K562 (cell line): ENCODE data around the gene SLC4A5. TPM values are rescaled to one million over a fixed set of nuclear protein-coding genes. Genes with fewer than 3 reads are reported as not detected.

ENCODE experiments used
- ATAC-seq: fragments of 200-7000 bp; cut with Tn5 transposase; 3 replicates; pipeline ENCODE4 v1.9.1; 2020; ENCODE audit warnings: moderate library complexity
- BruUV-seq: library from RNA; stranded (reverse); fragments of 400-500 nt; replicated peaks from 2 replicates; lab custom pipeline; 2021; lab: Mats Ljungman, UMichigan
- CTCF ChIA-PET: fragments of 300-600 bp; formaldehyde crosslinking; extraction: SDS; loops from one replicate; lab custom pipeline; 2021; ENCODE audit warnings: low intra/inter-chr PET ratio; lab: Yijun Ruan, JAX
- POLR2A ChIA-PET: fragments of 300-600, 350-650 bp; sonication (Branson Sonifier 250); formaldehyde crosslinking; extraction: SDS; loops from one replicate; lab custom pipeline; 2021; ENCODE audit warnings: antibody characterized with exemption, inconsistent platforms; lab: Yijun Ruan, JAX
- DNase-seq, 4 experiments: peaks; one replicate each; pipeline versions ENCODE4 v3.0.0 to v3.0.0-alpha.2; 2011 to 2018; ENCODE audit warnings: low spot score in 3 of 4, mixed read lengths in 3 of 4; ENCODE audit errors: extremely low read depth in 1 of 4
- FAIRE-seq: peaks from 2 replicates; lab custom pipeline; 2011; peaks lifted over from hg19 to GRCh38; lab: Jason Lieb, UNC
- H2AFZ ChIP-seq: 2 replicates; pipeline ENCODE4 v1.6.0; 2011; ENCODE audit warnings: low read depth, low read length, control low read depth, inconsistent platforms
- H3K27ac ChIP-seq: fragments of 200-600 bp; 3 replicates; pipeline ENCODE4 v1.8.0; 2011; ENCODE audit warnings: low read depth, mild to moderate bottlenecking, control low read depth, inconsistent platforms, low read length, moderate library complexity, mixed read lengths; ENCODE audit errors: extremely low read depth
- H3K27me3 ChIP-seq, 2 experiments: fragments of 300-600 bp in 1 of 2; 2 replicates in 1 of 2; 3 replicates in 1 of 2; pipeline versions ENCODE4 v1.6.0 to v1.8.0; 2011; ENCODE audit warnings: inconsistent platforms in 2 of 2, low read length in 2 of 2, mild to moderate bottlenecking in 1 of 2, mixed read lengths in 1 of 2, moderate library complexity in 1 of 2; ENCODE audit not compliant: control insufficient read depth in 2 of 2, insufficient read depth in 2 of 2
- H3K36me3 ChIP-seq: fragments of 300-600 bp; 3 replicates; pipeline ENCODE4 v1.8.0; 2011; ENCODE audit warnings: mild to moderate bottlenecking, low read length, inconsistent platforms; ENCODE audit not compliant: control insufficient read depth, insufficient read depth
- H3K4me1 ChIP-seq, 2 experiments: fragments of 200-600 bp in 1 of 2; replicated peaks in 1 of 2; 2 replicates in 1 of 2; 3 replicates in 1 of 2; pipeline versions ENCODE4 v1.5.1 to v1.8.0; 2011; ENCODE audit warnings: inconsistent platforms in 2 of 2, low read length in 2 of 2, mild to moderate bottlenecking in 1 of 2, mixed read lengths in 1 of 2, moderate library complexity in 1 of 2; ENCODE audit not compliant: control insufficient read depth in 2 of 2, insufficient read depth in 2 of 2
- H3K4me2 ChIP-seq: 2 replicates; pipeline ENCODE4 v1.6.1; 2011; ENCODE audit warnings: low read length, control low read depth, inconsistent platforms, mixed read lengths; ENCODE audit not compliant: insufficient read depth
- H3K4me3 ChIP-seq: fragments of 200-600 bp; sonication (generic), shearing (Covaris generic); 2 replicates; pipeline ENCODE4 v1.5.1; 2016; ENCODE audit warnings: control low read depth, inconsistent platforms
- H3K79me2 ChIP-seq: fragments of 200-600 bp; 3 replicates; pipeline ENCODE4 v1.8.0; 2011; ENCODE audit warnings: low read length, inconsistent platforms; ENCODE audit not compliant: control insufficient read depth, insufficient read depth
- H3K9ac ChIP-seq, 2 experiments: 2 replicates each; pipeline versions ENCODE4 v1.6.0 to v1.6.1; 2011; ENCODE audit warnings: low read depth in 2 of 2, low read length in 2 of 2, control low read depth in 1 of 2, inconsistent platforms in 1 of 2, mild to moderate bottlenecking in 1 of 2, mixed read lengths in 1 of 2; ENCODE audit not compliant: insufficient read depth in 1 of 2
- H3K9me1 ChIP-seq: one replicate; pipeline ENCODE4 v1.6.0; 2011; ENCODE audit warnings: inconsistent platforms, mild to moderate bottlenecking, low read length, moderate library complexity; ENCODE audit not compliant: control insufficient read depth, insufficient read depth
- H3K9me3 ChIP-seq: replicated peaks from 2 replicates; pipeline ENCODE4 v1.5.1; 2011; ENCODE audit warnings: low read depth, low read length, inconsistent platforms; ENCODE audit not compliant: control insufficient read depth, insufficient read depth
- H4K20me1 ChIP-seq: replicated peaks from 2 replicates; pipeline ENCODE4 v1.6.1; 2011; ENCODE audit warnings: low read length, inconsistent platforms, mixed read lengths; ENCODE audit not compliant: control insufficient read depth, insufficient read depth
- AFF4 ChIP-seq: sonication (generic); formaldehyde crosslinking; IDR thresholded peaks from 2 replicates; pipeline ENCODE4 v1.8.0; 2023; ENCODE audit warnings: mild to moderate bottlenecking, missing genetic modification reagents
- BRCA1 ChIP-seq, 2 experiments: fragments of 450-650 bp in 1 of 2; sonication (generic) in 1 of 2; formaldehyde crosslinking in 1 of 2; IDR thresholded peaks; 2 replicates each; pipeline versions ENCODE4 v1.5.0 to v1.6.1; 2017 to 2020; ENCODE audit warnings: mild to moderate bottlenecking in 1 of 2, missing genetic modification reagents in 1 of 2
- E2F8 ChIP-seq: fragments of 450-650 bp; IDR thresholded peaks from 2 replicates; pipeline ENCODE4 v1.7.1; 2018; ENCODE audit warnings: mild to moderate bottlenecking, low read depth; ENCODE audit not compliant: partially characterized antibody
- ETV6 ChIP-seq, 3 experiments: fragments of 150-350 bp in 1 of 3; sonication (generic) in 1 of 3; formaldehyde crosslinking in 1 of 3; IDR thresholded peaks; 2 replicates each; pipeline versions ENCODE4 v1.6.1 to v1.8.0; 2014 to 2022; ENCODE audit warnings: borderline replicate concordance in 2 of 3, low read depth in 2 of 3, antibody characterized with exemption in 1 of 3, low read length in 1 of 3, mild to moderate bottlenecking in 1 of 3, missing genetic modification reagents in 1 of 3
- FUS ChIP-seq: fragments of 200-400 bp; formaldehyde crosslinking; optimal IDR thresholded peaks from 2 replicates; pipeline ENCODE3; 2017; ENCODE audit warnings: low read depth, low read length
- LARP7 ChIP-seq: fragments of 450-650 bp; IDR thresholded peaks from 2 replicates; pipeline ENCODE4 v1.6.1; 2016
- LEF1 ChIP-seq: fragments of 450-650 bp; IDR thresholded peaks from 2 replicates; pipeline ENCODE4 v1.6.1; 2016; ENCODE audit warnings: mild to moderate bottlenecking
- MCM3 ChIP-seq: fragments of 450-650 bp; IDR thresholded peaks from 2 replicates; pipeline ENCODE4 v1.6.1; 2016
- MCM7 ChIP-seq, 2 experiments: fragments of 450-650 bp; IDR thresholded peaks; 2 replicates each; pipeline ENCODE4 v1.6.1; 2016 to 2018
- NEUROD1 ChIP-seq: fragments of 150-350 bp; IDR thresholded peaks from 2 replicates; pipeline ENCODE4 v1.6.1; 2014; ENCODE audit warnings: borderline replicate concordance, low read length, low read depth; ENCODE audit not compliant: partially characterized antibody
- NFXL1 ChIP-seq: fragments of 450-650 bp; formaldehyde crosslinking; IDR thresholded peaks from 2 replicates; pipeline ENCODE4 v1.4.0; 2021; ENCODE audit warnings: mild to moderate bottlenecking
- ZNF24 ChIP-seq: fragments of 450-650 bp; IDR thresholded peaks from 2 replicates; pipeline ENCODE4 v1.6.1; 2016
- ZNF655 ChIP-seq: fragments of 250-450 bp; sonication (Bioruptor Pico); IDR thresholded peaks from 2 replicates; pipeline ENCODE4 v1.5.0; 2021
- ZZZ3 ChIP-seq: fragments of 450-650 bp; IDR thresholded peaks from 2 replicates; pipeline ENCODE4 v1.6.1; 2016; ENCODE audit warnings: antibody characterized with exemption, mild to moderate bottlenecking, moderate library complexity
- WGBS: fragments of 100-300 bp; shearing (Covaris generic); methylation state at CpG from one replicate; pipeline ENCODE4 v1.1.6; 2016; ENCODE audit warnings: low coverage, mixed read lengths; ENCODE audit not compliant: insufficient coverage; ENCODE audit errors: missing lambda C conversion rate; 5-methylcytosine and 5-hydroxymethylcytosine counted together
- in situ Hi-C: fragments of 300-500 bp; cut with MboI; formaldehyde crosslinking; loops from 4 replicates; pipeline ENCODE4 v1.15.0; 2018; ENCODE audit warnings: inconsistent platforms, mixed read lengths
- intact Hi-C: fragments of 100-400 bp; cut with micrococcal nuclease; formaldehyde crosslinking; loops from 2 replicates; pipeline ENCODE4 v1.14.2; 2022
- polyA plus RNA-seq, 8 experiments: library from polyadenylated mRNA; depleted of rRNA in 4 of 8; stranded (reverse) in 5 of 8; unstranded in 3 of 8; fragments of >200 nt; fragmentation: Nextera tagmentation in 2 of 8; fragmentation: Illumina TruSeq in 1 of 8; extraction: Ambion mirVana in 2 of 8; extraction: Trizol in 1 of 8; gene quantifications; 2 replicates each; pipeline versions ENCODE4 v1.2.1 to v1.2.3, GENCODE V29; 2011 to 2014; ENCODE audit warnings: inconsistent platforms in 1 of 8, missing spikeins in 1 of 8
- total RNA-seq, 7 experiments: library from RNA; depleted of rRNA in 6 of 7; stranded (reverse); fragments of >200 nt in 6 of 7; fragmentation: Illumina TruSeq in 2 of 7; extraction: Trizol in 2 of 7; gene quantifications; 2 replicates each; pipeline versions ENCODE4 v1.2.1 to v1.2.3, GENCODE V29; 2011 to 2021; ENCODE audit warnings: low replicate concordance in 1 of 7

SLC4A5 gene
- total and polyA plus RNA-seq, 9 of the 15 experiments (the other 6 are each of a cell fraction or from before 2014, with no cell fraction given): 0.03 to 0.77 (median 0.14) TPM; not detected in 1

GRCh38 chr2:74367789-74368188 lies 24.6 kb upstream of the SLC4A5 start:
- in situ Hi-C loops (no loop called here), intact Hi-C loops (no loop called here)
- CTCF ChIA-PET: no interaction called here
- H3K36me3 ChIP-seq: peaks cover 82% of the 10 kb centered on the region
- H3K4me1 ChIP-seq: peaks cover 0 to 5% of the 10 kb centered on the region in 2 experiments; a peak in 2 of 5 replicates
- no peaks in the 10 kb centered on the region for H3K79me2 ChIP-seq
- no peak overlapping the region for H3K27ac ChIP-seq
- TF ChIP-seq NEUROD1: no peak
- no peak for TF ChIP-seq MCM7 (IDR thresholded peaks at IDR 0.05)
- no peak for TF ChIP-seq ZNF24
- no peak for TF ChIP-seq LEF1
- no peak for TF ChIP-seq FUS
- no peak for TF ChIP-seq BRCA1 (IDR thresholded peaks at IDR 0.05)
- TF ChIP-seq BRCA1 (CRISPR knock-in tag; IDR thresholded peaks at IDR 0.05): no peak
- TF ChIP-seq ETV6 (IDR thresholded peaks at IDR 0.05; ENCODE audit: borderline replicate concordance in 1 of 2, low read depth in 2 of 2, low read length in 1 of 2): no peak
- TF ChIP-seq ETV6 (CRISPR knock-in tag; IDR thresholded peaks at IDR 0.05; ENCODE audit: borderline replicate concordance): no peak
- no peak for TF ChIP-seq ZNF655 (CRISPR knock-in tag)
- TF ChIP-seq E2F8: no peak
- no peak for TF ChIP-seq MCM3
- no peak for TF ChIP-seq AFF4 (CRISPR knock-in tag)
- TF ChIP-seq LARP7: no peak
- TF ChIP-seq ZZZ3: no peak
- no peak for TF ChIP-seq NFXL1 (CRISPR knock-in tag)
- H3K9me1 ChIP-seq: no peaks in the 10 kb centered on the region
- no peak for DNase-seq
- no peaks in the 10 kb centered on the region for H3K9me3 ChIP-seq
- H3K9ac ChIP-seq: no peak overlapping the region
- no peak overlapping the region for H2AFZ ChIP-seq
- no peak overlapping the region for H3K4me3 ChIP-seq
- FAIRE-seq: no peak
- H4K20me1 ChIP-seq: no peaks in the 10 kb centered on the region
- no peaks in the 10 kb centered on the region for H3K27me3 ChIP-seq
- POLR2A ChIA-PET: interaction anchor here (1.1 to 1.4 kb wide), 3 partner anchors 11 to 169 kb away, joined by 3 read pairs; no protein-coding TSS in a partner anchor
- BruUV-seq: no TSS peak
- no peak overlapping the region for H3K4me2 ChIP-seq
- 96% methylated on average over 4 of the region's 7 CpGs for WGBS
- ATAC-seq: no peak
